AG10803 (cell line): ENCODE data around the gene EIF6.

ENCODE experiments used
- DNase-seq: peaks from one replicate; pipeline ENCODE4 v3.0.0; 2010; ENCODE audit warnings: low read depth
- H3K4me3 ChIP-seq: 2 replicates; pipeline ENCODE4 v1.5.1; 2011; ENCODE audit warnings: mild to moderate bottlenecking, low read length, control low read depth
- TF ChIP-seq, protein P1 (sequence below): conservative IDR thresholded peaks from 2 replicates; pipeline ENCODE4 v1.5.1; 2011; ENCODE audit warnings: mild to moderate bottlenecking, low read length, control low read depth, inconsistent platforms

Gene EIF6

DNA sequence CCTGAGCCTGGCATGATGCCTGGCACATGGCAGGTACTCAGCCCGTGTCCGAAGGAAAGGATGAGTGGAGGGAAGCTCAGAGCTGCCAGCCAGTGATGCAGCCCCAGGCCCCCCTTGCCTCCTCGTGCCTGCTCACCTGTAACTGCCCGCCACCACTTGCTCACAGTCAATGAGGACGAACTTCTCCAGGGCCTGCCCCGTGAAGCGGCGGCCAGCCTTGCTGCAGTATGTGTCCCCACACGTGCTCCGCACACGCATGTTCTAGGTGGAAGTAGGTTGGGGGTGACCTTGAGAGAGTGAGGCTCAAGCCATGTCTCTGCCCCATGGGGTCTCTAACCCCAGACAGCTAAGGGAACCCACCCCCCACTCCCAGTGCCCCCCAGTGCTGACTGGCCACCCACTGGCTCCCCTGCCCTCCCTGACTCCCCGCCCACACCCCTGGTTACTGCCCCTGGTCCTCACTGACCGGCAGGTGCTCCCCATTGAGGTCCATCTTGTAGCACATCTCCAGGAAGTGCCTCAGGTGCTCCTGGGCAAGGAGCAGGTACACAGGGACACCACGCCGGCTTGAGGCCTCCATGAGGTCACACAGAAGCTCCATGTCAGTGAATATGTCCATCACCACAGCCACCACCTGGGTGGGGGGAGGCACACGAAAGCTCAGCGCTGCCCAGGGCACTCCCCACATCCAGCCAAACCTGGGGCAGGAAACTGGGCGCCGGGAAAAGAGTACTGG lies 3.9 kb upstream of the EIF6 start:
- TF ChIP-seq, protein P1, sequence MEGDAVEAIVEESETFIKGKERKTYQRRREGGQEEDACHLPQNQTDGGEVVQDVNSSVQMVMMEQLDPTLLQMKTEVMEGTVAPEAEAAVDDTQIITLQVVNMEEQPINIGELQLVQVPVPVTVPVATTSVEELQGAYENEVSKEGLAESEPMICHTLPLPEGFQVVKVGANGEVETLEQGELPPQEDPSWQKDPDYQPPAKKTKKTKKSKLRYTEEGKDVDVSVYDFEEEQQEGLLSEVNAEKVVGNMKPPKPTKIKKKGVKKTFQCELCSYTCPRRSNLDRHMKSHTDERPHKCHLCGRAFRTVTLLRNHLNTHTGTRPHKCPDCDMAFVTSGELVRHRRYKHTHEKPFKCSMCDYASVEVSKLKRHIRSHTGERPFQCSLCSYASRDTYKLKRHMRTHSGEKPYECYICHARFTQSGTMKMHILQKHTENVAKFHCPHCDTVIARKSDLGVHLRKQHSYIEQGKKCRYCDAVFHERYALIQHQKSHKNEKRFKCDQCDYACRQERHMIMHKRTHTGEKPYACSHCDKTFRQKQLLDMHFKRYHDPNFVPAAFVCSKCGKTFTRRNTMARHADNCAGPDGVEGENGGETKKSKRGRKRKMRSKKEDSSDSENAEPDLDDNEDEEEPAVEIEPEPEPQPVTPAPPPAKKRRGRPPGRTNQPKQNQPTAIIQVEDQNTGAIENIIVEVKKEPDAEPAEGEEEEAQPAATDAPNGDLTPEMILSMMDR: no peak
- DNase-seq: no peak
- H3K4me3 ChIP-seq: no peak overlapping the region

DNA sequence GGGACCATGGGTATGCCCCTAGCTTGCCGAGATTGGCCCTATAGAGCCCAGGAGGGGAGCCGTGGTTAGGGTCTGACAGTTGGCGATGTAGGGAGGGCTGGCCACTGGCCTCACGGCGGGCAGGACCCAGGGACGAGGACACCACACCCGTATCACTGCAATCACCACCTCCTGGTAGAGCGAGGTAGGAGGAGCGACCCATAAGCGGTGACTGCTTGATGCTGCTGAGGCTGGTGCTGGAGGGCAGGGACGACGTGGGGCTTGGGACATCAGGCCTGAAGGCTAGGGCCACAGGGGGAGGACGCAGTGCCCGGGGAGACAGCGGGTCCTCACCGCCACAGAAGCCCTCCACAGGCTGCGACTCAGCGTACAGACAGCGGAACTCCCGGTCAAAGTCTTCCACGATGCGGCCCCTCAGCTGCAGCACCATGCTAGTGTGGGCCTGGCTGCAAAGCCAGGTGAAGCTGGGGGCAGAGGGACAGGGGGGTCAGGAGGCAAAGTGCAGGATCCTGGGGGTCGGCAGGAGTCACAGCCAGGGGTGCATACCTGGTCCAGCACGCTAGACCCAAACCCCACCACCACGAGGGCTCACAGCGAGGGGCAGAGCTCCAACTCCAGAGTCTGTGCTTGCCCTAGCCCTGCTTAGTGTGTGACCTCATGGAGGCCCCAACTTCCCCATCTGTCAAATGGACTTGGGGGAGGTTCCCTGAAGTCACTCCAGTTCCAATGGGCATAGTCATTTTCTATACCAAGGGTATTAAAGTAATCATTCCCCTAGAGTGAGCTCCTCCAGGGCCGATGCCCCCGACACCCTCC lies 3.1 kb upstream of the EIF6 start:
- TF ChIP-seq, protein P1: no peak
- no peak for DNase-seq
- no peak overlapping the region for H3K4me3 ChIP-seq

DNA sequence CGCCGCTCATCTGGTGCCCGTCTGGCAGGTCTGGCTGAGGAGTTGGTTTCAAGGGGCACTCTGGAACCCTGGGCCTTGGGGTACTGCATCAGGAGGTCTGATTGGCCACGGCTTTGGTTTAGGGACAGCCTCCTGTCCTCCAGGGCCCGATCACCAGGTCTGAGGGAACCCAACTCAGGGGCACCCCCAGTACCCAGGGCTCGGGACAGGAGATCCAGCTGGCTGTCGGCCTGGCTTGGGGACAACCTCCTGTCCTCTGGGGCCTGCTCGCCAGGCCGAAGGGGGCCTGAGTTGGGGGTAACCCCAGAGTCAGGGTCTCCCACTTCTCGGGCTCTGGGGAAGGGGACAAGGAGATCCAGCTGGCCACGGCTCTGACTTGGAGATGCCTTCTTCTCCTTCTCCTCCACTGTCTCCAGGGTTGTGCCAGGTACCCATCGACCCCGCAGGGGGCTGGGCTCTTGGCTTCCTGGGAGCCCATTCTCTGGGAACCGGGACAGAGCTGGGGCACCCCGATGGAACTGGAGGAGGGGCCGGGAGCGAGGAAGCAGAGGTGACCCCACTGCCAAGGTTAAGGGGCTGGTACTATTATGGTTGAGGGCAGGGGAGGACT lies 2.4 kb upstream of the EIF6 start:
- H3K4me3 ChIP-seq: no peak overlapping the region
- TF ChIP-seq, protein P1: no peak

DNA sequence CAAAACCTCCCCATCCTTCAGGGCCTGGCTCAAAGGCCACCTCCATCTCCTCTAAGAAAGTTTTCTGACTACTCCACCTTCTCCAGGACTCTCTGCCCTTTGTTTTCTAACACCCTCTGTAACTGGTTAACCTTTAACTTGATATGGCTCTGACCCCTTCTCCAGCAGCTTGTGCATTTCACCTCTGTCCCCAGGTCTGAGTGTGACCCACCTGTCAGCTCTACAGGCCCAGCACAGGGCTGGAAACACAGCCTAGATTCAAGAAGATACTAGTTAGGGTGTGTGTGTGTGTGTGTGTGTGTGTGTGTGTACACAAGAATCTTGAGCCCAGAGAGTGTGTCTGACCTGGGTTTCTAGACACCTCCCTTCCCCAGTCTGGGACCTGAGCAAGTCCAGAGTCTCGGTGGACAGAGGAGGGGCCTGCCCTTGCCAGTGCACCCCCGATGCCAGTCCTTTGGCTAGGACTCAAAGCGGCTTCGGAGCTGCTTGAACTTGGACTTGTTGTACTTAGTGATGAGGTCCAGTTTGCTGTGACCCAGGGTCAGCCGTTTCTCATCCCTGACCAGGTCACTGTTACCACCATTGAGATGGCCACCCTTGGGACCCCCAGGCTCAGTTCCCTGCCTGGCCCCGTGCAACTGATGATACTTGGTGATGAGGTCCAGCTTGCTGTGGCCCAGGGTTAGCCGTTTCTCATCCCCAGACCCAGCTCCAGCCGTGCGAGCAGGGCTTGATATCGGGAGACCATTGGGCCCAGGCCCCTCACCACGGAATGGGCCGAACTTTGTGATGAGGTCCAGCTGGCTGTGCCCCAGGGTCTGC lies 1.7 kb upstream of the EIF6 start:
- DNase-seq: no peak
- H3K4me3 ChIP-seq: no peak overlapping the region
- TF ChIP-seq, protein P1: no peak

More for the DNA sequence above, 2.4 kb upstream of the EIF6 start:
- DNase-seq: no peak

DNA sequence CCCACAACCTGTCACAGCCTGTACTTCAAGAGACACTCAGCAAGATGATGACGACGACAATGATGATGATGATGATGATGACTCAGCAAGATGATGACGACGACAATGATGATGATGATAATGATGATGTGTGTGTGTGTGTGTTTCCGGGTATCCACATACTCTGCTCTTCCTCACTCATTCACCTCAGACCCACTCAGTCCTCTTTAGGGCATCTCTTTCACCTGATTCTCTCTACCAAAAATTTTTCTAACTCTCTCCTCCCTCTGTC lies 1.2 kb upstream of the EIF6 start:
- H3K4me3 ChIP-seq: no peak overlapping the region; the same call in 1 of the 2 replicates
- DNase-seq: no peak
- TF ChIP-seq, protein P1: no peak

DNA sequence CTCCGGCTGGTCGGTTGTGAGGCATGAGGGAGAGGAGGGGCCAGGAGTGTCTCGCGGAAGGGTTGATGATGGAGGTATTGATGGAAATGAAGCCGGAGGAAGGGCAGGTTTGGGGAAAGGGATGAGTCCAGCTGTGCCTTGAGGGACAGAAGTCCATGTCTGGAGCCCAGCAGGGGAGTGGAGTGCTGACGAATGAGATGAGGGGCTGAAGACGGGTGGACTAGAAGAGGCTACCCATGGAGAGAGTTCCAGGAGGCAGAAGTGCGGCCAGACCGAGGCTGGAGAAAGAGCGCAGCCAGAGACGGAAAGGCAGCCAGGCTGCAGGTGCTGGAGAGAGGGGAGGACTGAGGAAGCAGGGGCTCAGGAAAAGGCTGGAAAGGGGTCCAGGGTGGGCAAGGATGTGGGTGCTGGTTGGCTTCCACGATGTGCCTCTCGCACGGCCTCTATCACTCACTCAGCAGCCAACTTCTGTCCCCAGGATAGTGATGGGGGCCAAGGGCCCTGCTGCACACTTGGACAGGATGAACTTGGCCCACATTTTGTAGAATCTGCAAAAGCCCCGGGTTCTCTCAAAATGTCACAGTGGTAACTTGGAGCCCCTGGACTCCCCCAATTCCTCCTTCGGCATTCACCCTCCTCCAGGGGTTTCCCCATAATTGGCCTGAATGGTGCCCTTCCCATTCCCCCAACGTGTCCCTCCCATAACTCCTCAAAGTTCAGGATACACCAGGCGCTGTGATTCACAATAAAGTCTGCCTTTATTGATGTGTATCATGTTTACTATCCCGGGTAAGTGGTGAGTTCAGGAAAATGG lies 627 bp upstream of the EIF6 start:
- H3K4me3 ChIP-seq: peak overlapping the region; percentile 87
- DNase-seq: no peak
- TF ChIP-seq, protein P1: no peak
